Measurements from ENCODE around the gene MB.

The MB gene

GRCh38 chr22:35580351-35581022 lies 36.6 kb downstream of the MB start:
- TF ChIP-seq PPARA (CRISPR knock-in tag; IDR thresholded peaks at IDR 0.05; ENCODE audit: borderline replicate concordance) (no peak), TOX (CRISPR knock-in tag; IDR thresholded peaks at IDR 0.05; ENCODE audit: borderline replicate concordance) (no peak), RARB (CRISPR knock-in tag; IDR thresholded peaks at IDR 0.05) (no peak), ZNF8 (CRISPR knock-in tag; IDR thresholded peaks at IDR 0.05) (no peak), CSDC2 (CRISPR knock-in tag; IDR thresholded peaks at IDR 0.05) (no peak), GLIS3 (CRISPR knock-in tag; IDR thresholded peaks at IDR 0.05) (no peak), CSRNP3 (CRISPR knock-in tag; IDR thresholded peaks at IDR 0.05) (no peak), TCF4 (CRISPR knock-in tag; IDR thresholded peaks at IDR 0.05; ENCODE audit: borderline replicate concordance) (no peak), SNAI2 (CRISPR knock-in tag; IDR thresholded peaks at IDR 0.05) (no peak), BACH2 (CRISPR knock-in tag; IDR thresholded peaks at IDR 0.05; ENCODE audit: borderline replicate concordance) (no peak), ZFP3 (CRISPR knock-in tag; IDR thresholded peaks at IDR 0.05) (no peak), ZNF70 (CRISPR knock-in tag; IDR thresholded peaks at IDR 0.05) (no peak), ISL1 (CRISPR knock-in tag; IDR thresholded peaks at IDR 0.05) (no peak), ESRRG (CRISPR knock-in tag; IDR thresholded peaks at IDR 0.05) (no peak), ZFP30 (CRISPR knock-in tag; IDR thresholded peaks at IDR 0.05) (no peak), POU6F1 (CRISPR knock-in tag; IDR thresholded peaks at IDR 0.05; ENCODE audit: borderline replicate concordance, low read depth) (no peak)
- TF ChIP-seq, protein P1, sequence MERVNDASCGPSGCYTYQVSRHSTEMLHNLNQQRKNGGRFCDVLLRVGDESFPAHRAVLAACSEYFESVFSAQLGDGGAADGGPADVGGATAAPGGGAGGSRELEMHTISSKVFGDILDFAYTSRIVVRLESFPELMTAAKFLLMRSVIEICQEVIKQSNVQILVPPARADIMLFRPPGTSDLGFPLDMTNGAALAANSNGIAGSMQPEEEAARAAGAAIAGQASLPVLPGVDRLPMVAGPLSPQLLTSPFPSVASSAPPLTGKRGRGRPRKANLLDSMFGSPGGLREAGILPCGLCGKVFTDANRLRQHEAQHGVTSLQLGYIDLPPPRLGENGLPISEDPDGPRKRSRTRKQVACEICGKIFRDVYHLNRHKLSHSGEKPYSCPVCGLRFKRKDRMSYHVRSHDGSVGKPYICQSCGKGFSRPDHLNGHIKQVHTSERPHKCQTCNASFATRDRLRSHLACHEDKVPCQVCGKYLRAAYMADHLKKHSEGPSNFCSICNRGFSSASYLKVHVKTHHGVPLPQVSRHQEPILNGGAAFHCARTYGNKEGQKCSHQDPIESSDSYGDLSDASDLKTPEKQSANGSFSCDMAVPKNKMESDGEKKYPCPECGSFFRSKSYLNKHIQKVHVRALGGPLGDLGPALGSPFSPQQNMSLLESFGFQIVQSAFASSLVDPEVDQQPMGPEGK (CRISPR knock-in tag; IDR thresholded peaks at IDR 0.05; ENCODE audit: borderline replicate concordance): no peak
- TF ChIP-seq, protein P2, sequence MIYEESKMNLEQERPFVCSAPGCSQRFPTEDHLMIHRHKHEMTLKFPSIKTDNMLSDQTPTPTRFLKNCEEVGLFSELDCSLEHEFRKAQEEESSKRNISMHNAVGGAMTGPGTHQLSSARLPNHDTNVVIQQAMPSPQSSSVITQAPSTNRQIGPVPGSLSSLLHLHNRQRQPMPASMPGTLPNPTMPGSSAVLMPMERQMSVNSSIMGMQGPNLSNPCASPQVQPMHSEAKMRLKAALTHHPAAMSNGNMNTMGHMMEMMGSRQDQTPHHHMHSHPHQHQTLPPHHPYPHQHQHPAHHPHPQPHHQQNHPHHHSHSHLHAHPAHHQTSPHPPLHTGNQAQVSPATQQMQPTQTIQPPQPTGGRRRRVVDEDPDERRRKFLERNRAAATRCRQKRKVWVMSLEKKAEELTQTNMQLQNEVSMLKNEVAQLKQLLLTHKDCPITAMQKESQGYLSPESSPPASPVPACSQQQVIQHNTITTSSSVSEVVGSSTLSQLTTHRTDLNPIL (CRISPR knock-in tag; IDR thresholded peaks at IDR 0.05; ENCODE audit: low read depth): no peak
- TF ChIP-seq, protein P3, sequence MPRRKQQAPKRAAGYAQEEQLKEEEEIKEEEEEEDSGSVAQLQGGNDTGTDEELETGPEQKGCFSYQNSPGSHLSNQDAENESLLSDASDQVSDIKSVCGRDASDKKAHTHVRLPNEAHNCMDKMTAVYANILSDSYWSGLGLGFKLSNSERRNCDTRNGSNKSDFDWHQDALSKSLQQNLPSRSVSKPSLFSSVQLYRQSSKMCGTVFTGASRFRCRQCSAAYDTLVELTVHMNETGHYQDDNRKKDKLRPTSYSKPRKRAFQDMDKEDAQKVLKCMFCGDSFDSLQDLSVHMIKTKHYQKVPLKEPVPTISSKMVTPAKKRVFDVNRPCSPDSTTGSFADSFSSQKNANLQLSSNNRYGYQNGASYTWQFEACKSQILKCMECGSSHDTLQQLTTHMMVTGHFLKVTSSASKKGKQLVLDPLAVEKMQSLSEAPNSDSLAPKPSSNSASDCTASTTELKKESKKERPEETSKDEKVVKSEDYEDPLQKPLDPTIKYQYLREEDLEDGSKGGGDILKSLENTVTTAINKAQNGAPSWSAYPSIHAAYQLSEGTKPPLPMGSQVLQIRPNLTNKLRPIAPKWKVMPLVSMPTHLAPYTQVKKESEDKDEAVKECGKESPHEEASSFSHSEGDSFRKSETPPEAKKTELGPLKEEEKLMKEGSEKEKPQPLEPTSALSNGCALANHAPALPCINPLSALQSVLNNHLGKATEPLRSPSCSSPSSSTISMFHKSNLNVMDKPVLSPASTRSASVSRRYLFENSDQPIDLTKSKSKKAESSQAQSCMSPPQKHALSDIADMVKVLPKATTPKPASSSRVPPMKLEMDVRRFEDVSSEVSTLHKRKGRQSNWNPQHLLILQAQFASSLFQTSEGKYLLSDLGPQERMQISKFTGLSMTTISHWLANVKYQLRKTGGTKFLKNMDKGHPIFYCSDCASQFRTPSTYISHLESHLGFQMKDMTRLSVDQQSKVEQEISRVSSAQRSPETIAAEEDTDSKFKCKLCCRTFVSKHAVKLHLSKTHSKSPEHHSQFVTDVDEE (CRISPR knock-in tag; IDR thresholded peaks at IDR 0.05): no peak
- ATAC-seq: no peak

- TF ChIP-seq OSR1 (CRISPR knock-in tag; IDR thresholded peaks at IDR 0.05) (no peak), ARNTL (CRISPR knock-in tag; IDR thresholded peaks at IDR 0.05; ENCODE audit: borderline replicate concordance, low read depth) (no peak), GLIS3 (CRISPR knock-in tag; IDR thresholded peaks at IDR 0.05) (no peak), ZNF70 (CRISPR knock-in tag; IDR thresholded peaks at IDR 0.05) (no peak)
- no peak for ATAC-seq
Measured at GRCh38 chr22:35578836-35579575, 38.1 kb downstream of the MB start.

Data from SK-N-SH treated with all-trans-retinoic acid at 6 μM for 48 hours (cell line).